Measurements from ENCODE around the gene SRSF5. TPM values are rescaled to one million over a fixed set of nuclear protein-coding genes. Genes with fewer than 3 reads are reported as not detected.

The SRSF5 gene
- total and polyA plus RNA-seq, 2 of the 13 experiments (the other 11 are each of a cell fraction or from before 2014, with no cell fraction given) = 189 to 277 TPM

- ATAC-seq (peak; percentile 46), FAIRE-seq (no peak), DNase-seq (ENCODE audit: low spot score) (no peak)
- H3K79me2 ChIP-seq (ENCODE audit: insufficient read depth, low read length) = no peaks in the 10 kb centered on the region
- POLR2A ChIA-PET = interaction anchor here (0.5 kb wide), 1 partner anchor 38 kb away, joined by 3 read pairs; no protein-coding TSS in a partner anchor
- 17% methylated on average over 3 of the region's 7 CpGs for WGBS (ENCODE audit: low lambda C conversion rate)
- in situ Hi-C loops (cut with HindIII; ENCODE audit: extremely low pct_ligation_motif_present, low pct_unique_long_range_greater_than_20kb) (no loop called here), intact Hi-C loops (cut with micrococcal nuclease; ENCODE audit: unreplicated experiment) (no loop called here)
- no peaks in the 10 kb centered on the region for H3K9me3 ChIP-seq (ENCODE audit: low read length)
- no peak overlapping the region for H3K9ac ChIP-seq (ENCODE audit: insufficient read depth, low read depth, low read length)
- BruUV-seq (replicated peaks) = no TSS peak
- no peaks in the 10 kb centered on the region for H3K36me3 ChIP-seq (replicated peaks in 1 of 2; ENCODE audit: control insufficient read depth in 1 of 2, insufficient read depth in 2 of 2, low read length in 2 of 2)
- H3K4me2 ChIP-seq (ENCODE audit: low read depth, low read length) = peak overlapping the region; percentile 28
- H3K4me1 ChIP-seq (ENCODE audit: insufficient read depth, low read length) = peaks cover 33% of the 10 kb centered on the region
- no peak for TF ChIP-seq PCBP2 (optimal IDR thresholded peaks at IDR 0.05; ENCODE audit: low read depth, low read length, poor library complexity, severe bottlenecking)
- TF ChIP-seq MAFF (IDR thresholded peaks at IDR 0.05; ENCODE audit: low read depth, low read length) = no peak
- TF ChIP-seq ZFAT (CRISPR knock-in tag; conservative IDR thresholded peaks at IDR 0.05) = no peak
- TF ChIP-seq ZNF841 (CRISPR knock-in tag; IDR thresholded peaks at IDR 0.05; ENCODE audit: borderline replicate concordance) = no peak
- no peak for TF ChIP-seq RARA (CRISPR knock-in tag; IDR thresholded peaks at IDR 0.05)
- TF ChIP-seq, protein P1, sequence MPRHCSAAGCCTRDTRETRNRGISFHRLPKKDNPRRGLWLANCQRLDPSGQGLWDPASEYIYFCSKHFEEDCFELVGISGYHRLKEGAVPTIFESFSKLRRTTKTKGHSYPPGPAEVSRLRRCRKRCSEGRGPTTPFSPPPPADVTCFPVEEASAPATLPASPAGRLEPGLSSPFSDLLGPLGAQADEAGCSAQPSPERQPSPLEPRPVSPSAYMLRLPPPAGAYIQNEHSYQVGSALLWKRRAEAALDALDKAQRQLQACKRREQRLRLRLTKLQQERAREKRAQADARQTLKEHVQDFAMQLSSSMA (CRISPR knock-in tag; IDR thresholded peaks at IDR 0.05) = no peak
- TF ChIP-seq KLF11 (CRISPR knock-in tag; IDR thresholded peaks at IDR 0.05) = no peak
- no peak for TF ChIP-seq PCBP1 (IDR thresholded peaks at IDR 0.05; ENCODE audit: borderline replicate concordance, low read depth, low read length)
- TF ChIP-seq, protein P2, sequence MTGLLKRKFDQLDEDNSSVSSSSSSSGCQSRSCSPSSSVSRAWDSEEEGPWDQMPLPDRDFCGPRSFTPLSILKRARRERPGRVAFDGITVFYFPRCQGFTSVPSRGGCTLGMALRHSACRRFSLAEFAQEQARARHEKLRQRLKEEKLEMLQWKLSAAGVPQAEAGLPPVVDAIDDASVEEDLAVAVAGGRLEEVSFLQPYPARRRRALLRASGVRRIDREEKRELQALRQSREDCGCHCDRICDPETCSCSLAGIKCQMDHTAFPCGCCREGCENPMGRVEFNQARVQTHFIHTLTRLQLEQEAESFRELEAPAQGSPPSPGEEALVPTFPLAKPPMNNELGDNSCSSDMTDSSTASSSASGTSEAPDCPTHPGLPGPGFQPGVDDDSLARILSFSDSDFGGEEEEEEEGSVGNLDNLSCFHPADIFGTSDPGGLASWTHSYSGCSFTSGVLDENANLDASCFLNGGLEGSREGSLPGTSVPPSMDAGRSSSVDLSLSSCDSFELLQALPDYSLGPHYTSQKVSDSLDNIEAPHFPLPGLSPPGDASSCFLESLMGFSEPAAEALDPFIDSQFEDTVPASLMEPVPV (CRISPR knock-in tag; IDR thresholded peaks at IDR 0.05) = no peak
- no peak for TF ChIP-seq ZBTB20 (CRISPR knock-in tag; IDR thresholded peaks at IDR 0.05; ENCODE audit: borderline replicate concordance, low read depth)
- TF ChIP-seq RFX5 (IDR thresholded peaks at IDR 0.05; ENCODE audit: low read depth, low read length) = no peak
- no peak for TF ChIP-seq PBX3 (CRISPR knock-in tag; IDR thresholded peaks at IDR 0.05; ENCODE audit: borderline replicate concordance)
- no peak for TF ChIP-seq PPARG (CRISPR knock-in tag; conservative IDR thresholded peaks at IDR 0.05)
- TF ChIP-seq ZNF672 (CRISPR knock-in tag; IDR thresholded peaks at IDR 0.05) = no peak
- no peak for TF ChIP-seq DNMT3B (CRISPR knock-in tag; conservative IDR thresholded peaks at IDR 0.05)
- H4K20me1 ChIP-seq (ENCODE audit: insufficient read depth, low read length) = no peaks in the 10 kb centered on the region
- CTCF ChIA-PET (ENCODE audit: low intra/inter-chr PET ratio, low total read pairs) = no interaction called here
- no peak overlapping the region for H2AFZ ChIP-seq (ENCODE audit: low read length)
- H3K4me3 ChIP-seq (replicated peaks in 1 of 3; ENCODE audit: insufficient read depth in 1 of 3, low read depth in 2 of 3, low read length in 3 of 3) = no peak overlapping the region
- H3K27me3 ChIP-seq (ENCODE audit: control insufficient read depth in 1 of 2, insufficient read depth in 2 of 2, low read length in 2 of 2) = no peaks in the 10 kb centered on the region
- no peak overlapping the region for H3K27ac ChIP-seq (ENCODE audit: extremely low read length, insufficient read depth, low read length)
Measured at GRCh38 chr14:69719501-69719951, 47.4 kb upstream of the SRSF5 start.

Measured in HepG2 (cell line).